Tongue (tissue), 2 donors: Measurements from ENCODE around the gene KCNQ1. TPM values are rescaled to one million over a fixed set of nuclear protein-coding genes. Genes with fewer than 3 reads are reported as not detected.
A peak's percentile ranks its signal among the peaks of the same experiment; 100 is the strongest.

ENCODE experiments used
- DNase-seq: peaks from one replicate; pipeline ENCODE4 v3.0.0-alpha.2; 2015
- total RNA-seq: library from RNA; depleted of rRNA; stranded (reverse); fragments of >200 nt; gene quantifications from one replicate; pipeline ENCODE4 v1.2.3, GENCODE V29; 2014

Gene KCNQ1
- total RNA-seq, 1 donor from 2014 or later: 2.6 TPM

DNA sequence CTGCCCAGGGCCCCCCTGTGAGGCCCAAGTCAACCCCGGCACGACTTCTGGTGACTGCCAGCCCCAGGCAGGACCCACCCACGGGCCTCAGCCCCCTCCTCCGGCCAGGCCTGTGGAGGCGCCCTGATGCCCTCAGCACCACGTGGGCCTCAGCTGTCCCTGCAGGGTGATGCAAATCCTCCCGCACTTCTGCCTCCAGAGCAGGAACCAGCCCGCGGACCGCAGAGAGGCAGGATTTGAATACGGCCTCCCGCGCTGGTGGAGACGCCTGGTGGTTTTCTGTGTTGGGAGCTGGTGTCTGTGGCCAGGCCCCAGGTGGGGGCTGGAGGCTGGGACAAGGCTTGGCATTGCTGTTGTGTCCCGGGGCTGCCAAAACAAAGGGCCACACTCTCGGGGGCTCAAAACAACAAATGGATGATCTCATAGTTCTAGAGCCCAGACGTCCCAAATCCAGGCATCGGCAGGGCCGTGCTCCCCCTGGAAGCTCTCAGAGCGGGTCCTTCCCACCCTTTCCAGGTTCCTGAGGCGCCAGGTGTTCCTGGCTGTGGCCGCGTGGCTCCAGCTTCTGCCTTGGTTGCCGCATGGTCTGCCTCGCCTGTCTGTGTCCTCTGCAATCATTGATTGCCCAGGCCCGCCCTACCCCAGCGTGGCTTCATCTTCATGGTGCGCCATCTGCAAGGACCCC lies 19.9 kb upstream of the KCNQ1 start:
- no peak for DNase-seq

DNA sequence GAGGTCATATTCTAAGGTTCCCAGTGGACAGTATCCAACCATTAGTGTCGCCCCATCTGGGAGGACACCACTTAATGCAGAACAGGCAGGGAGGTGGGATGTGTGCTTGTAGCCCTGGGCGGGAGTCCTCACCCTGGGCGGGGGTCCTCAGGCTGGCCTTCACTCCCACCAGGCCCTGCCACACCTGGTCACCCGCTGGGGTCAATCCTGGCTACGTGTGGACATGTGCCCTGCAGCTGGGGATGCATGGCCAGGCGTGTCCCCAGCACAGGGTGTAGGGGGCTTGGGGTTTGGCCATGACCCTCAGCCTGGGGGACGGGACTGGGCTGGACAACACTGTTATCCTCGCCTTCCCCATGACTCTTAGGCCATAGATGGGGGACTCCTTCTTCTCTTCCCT lies 19.3 kb upstream of the KCNQ1 start:
- DNase-seq: no peak

DNA sequence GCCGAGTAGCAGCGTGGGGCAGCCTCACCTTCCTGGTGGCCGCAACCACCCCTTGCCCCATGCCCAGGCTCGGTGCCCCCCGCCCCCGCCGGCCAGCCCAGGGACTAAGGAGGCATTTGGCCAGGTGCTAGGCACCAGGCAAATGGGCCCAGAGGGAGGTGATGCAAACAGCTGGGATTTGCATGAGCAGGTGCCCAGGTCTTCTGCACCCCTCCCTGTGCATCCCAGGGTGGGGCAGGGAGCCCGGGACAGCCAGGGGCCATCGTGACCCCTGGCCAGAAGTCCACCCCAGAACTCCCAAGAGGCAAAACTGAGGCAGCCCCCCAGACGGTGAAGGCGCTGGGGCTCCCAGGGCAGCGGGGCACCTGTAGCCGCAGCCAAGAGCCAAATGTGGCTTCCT lies 18.6 kb upstream of the KCNQ1 start:
- no peak for DNase-seq

DNA sequence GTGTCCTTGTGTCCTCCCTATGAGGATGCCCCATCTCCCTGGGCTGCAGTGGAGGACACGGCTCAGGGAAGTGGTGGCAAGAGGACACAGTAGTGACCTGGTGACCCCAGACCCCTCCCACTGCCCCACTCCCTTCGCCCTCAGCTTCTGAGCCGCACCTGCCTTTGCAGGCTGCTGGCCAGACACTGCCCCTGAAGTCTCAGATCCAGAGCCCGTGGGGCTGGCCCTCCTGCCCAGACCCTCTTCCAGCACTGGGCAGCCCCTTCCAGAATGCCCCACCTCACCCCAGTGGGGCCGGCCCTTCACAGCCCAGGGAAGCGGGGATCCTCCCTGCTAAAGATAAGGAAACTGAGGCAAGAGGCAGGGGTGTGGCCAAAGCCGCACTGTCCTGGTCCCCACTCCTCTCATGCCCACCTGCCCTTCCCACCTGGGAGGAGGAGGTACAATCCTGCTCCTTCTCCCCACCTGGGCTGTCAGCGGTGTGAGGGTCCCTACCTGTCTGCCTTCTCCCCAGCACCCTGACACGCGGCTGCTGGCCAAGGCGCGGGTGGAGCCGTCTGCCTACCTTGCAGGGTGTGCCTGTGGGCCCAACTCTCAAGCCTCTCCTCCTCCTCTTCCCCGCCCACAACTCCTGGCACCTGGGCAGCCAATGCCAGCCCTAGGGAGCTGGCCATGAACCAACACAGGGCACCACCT lies 17.8 kb upstream of the KCNQ1 start:
- no peak for DNase-seq

DNA sequence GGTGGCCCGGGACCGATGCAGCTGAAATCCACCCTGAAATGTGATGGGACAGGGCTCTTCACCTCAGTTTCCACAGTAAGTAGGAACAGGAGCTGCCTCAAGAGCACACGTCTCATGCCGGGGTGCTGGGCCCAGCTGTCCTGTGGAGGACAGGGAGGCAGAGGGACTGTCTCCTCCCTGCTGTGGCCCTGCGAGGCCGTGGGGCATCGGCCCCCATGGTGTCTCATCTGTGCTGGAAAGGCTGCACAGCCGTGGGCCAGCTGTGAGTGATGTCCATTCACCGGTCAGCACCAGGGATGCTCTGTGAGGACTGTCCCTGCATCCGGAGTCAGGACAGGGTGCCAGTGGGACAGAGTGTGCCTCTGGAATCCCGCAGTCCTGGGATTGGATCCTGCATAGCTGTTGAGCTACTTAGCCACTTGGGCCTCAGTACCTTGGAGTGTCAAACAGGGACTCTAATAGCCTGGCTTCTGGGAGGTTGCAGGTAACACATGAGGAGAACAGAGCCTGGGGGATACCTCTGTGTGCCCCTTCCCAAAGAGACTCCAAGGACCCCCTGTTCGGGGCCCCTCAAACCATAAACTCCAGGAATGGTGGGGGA lies 17.0 kb upstream of the KCNQ1 start:
- DNase-seq: no peak

DNA sequence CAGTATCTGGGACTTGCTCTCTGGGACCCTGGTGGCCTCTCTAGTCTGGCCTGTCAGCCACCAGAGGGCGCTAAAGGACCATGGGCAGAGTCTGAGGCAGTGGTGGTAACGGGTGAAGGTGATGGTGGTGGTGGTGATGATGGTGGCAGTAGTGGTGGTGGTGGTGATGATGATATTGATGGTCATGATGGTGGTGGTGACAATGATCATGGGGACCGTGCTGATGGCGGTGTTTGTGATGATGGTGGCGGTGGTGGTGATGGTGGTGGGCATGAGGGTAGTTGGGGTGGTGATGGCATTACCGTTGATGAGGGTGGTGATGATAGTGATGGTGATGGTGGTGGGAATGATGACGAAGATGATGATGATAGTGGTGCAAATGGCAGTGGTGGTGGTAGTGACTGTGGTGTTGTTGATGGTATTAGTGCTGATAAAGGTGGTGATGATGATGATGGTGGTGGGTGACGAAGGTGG lies 16.4 kb upstream of the KCNQ1 start:
- DNase-seq: peak; percentile 81

DNA sequence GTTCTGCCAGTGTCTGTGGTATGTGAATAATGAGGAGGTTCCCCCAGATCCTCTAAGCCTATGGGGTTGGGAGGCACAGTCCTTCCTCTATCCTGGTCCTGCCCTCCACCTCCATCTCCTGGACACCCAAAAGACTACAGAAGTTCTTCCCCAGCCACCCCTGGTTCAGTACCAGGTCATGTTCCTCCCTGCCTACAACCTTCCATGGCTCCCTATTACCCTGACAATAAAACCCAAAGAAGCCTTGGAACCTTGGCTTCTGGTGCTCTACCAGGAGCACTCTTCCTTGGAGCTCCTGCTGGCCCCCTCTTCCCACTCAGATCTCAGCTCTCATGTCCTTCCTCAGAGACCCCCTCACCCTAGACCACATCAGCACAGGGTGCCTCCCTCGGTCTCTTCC lies 13.4 kb upstream of the KCNQ1 start:
- DNase-seq: no peak

DNA sequence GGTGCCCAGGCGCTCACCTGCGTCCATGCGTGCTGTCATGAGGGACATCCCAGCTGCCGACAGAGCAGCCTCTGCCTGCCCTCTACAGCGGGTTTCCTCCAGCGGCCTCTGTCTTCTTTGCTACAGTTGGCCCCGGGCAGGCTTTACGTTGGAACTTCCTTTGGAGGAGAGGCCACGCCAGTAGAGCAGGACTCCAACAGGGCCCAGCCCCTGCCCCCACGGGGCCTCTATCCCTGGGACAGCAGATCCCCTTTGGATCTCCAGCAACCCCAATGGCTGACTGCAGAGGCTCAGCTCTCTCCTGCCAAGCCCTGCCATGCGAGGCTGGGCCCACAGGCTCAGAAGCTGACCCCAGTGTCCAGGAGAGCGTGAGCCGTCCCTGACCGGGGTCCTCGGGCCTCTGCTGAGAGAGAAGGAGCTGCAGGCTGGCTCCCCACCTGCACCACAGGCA lies 12.6 kb upstream of the KCNQ1 start:
- no peak for DNase-seq

DNA sequence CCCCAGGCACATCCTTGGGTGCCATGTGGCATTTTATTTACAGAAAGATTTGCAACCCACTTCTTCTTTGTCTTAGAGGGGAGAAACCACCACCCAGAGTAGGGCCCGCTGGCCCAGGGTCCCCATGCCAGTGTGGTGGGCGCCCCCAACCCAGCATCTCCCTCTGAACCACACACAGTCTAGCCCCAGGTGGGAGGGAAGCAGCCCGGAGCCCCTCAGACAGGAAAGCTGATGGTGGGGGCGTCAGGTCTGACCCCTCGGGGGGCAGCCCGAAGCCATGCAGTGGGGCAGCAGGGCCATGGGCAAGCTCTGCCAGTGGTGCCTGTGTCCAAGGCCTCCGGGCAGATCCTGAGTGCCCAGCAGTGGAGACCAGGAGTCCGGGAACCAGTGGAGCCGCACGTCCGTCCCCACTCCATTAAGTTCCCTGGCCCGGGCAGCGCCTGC lies 12.2 kb upstream of the KCNQ1 start:
- DNase-seq: no peak

DNA sequence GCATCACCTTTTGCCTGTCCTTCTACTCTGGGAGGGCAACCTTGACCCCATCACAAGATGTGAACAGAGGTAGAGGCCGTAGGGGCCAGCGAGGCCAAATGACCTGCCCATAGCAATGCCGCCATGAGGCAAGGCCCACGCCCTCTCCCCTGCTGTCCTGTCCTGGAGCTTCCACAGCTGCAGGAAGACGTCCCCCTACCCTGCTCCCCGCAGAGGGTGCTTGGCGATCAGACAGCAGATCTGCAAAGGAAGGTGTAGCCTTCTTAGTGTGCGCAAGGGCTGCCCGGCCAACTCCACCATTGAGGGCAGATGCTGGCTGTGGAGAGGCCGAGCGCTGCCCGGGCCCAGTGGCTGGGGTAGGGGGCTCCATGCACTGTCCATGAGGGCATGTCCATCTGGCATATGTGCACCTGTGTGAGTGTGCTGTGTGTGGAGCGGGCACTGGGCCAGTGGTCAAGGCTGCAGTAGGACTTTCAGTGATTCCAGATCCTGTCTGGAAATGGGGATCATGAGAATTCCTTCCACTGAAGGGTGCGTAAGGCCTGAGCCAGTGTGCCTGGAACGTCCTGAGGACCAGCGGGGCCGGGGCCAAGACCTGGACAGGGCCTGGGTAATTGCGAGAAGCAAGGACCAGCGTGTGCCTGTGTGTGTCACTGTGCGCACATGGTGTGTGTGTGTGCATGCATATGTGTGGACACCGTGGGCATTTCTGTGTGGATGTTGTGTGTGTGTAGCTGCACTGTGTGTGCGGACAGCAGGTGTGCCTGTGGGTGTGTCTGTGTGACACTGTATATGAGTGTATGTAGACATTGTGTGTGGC lies 11.5 kb upstream of the KCNQ1 start:
- DNase-seq: no peak

DNA sequence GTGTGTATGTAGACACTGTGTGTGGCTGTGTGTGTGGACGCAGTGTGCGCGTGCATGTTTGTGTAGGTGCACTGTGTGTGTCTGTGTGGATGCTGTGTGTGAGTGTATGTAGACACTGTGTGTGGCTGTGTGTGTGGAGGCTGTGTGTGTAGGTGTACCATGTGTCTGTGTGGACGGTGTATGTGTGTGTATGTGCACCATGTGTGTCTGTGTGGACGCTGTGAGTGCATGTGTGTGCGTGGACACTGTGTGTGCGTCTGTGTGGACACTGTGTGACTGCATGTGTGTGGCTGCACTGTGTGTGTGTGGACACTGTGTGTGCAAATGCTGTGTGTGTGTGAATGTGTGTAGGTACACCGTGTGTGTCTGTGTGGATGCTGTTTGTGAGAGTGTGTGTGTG lies 10.8 kb upstream of the KCNQ1 start:
- DNase-seq: no peak

DNA sequence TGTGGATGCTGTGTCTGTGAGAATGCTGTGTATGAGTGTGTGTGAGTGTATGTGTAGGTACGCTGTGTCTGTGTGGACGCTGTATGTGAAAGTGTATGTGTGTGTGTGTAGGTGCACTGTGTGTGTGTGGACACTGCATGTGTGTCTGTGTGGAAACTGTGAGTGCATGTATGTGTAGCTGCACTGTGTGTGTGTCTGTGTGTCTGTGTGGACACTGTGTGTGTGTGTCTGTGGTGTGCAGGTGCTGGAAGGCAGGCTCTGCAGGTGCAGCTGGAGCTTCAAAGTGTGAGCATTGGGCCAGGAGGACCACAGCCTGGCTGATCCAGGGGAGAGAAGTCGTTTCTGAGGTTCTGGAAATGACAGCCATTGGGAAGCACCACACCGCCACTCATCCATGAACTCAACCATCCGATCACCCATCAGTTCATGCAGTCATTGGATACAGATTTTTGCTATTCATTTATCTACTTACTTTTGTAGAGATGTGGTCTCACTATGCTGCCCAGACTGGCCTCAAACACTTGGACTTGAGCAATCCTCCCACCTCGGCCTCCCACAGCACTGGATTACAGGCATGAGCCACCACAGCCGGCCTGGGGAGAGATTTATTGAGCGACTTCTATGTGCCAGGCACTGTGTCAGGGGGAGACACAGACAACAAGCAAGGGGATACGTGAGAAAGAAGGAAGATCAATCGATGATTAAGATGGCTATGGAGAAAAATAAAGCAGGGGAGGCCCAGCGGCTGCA lies 10.1 kb upstream of the KCNQ1 start:
- no peak for DNase-seq

DNA sequence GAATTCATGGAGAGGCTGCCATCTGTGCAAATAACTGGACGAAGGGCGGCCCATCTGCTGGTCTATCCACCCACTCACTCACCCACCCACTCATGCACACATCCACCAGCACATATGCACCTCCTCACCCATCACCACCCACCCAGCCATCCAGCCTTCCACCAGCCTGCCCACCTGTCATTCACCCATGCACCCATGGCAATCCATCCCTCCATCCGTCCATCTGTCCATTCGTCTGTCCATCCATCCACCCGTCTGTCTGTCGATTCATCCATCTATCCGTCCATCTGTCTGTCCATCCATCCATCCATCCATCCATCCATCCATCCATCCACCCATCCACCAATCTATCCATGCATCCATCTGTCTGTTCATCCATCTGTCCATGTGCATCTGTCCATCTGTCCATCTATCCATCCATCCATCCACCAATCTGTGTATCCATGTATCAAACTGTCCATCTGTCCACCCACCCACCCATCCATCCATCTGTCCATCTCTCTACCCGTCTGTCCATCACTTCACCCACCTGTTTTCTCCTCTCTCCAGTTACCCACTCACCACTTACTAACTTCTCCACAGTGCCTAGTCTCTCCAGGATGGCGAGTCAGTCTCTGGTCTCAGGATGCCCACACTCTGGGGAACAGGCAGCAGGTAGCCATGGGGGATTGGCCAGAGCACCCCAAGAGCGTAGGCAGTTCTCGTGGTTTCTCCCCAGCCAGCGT lies 9.4 kb upstream of the KCNQ1 start:
- DNase-seq: no peak

DNA sequence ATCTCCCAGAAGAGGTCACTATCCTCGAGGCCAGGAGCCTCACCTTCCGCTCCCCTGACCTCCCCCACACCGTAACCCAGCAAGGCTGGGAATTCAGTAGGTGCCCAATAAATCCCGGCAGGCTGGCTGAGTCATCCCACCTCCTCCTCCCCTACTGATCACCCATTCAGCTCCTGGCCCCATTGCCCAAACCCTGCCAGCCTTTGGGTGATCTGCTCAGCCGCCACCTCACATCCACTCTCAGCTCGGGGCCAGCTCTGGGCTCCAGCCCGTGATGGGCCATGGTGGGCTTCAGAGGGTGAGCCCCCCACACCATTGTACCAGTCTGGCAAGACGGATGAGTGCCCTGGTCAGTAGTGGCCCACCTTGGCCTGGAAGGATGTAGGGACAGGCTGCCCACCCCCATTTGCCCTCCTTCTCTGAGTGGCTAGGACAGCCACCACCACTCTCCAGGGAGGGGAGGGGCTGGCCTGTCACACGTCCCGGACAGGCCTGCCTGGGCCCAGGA lies 8.7 kb upstream of the KCNQ1 start:
- no peak for DNase-seq

DNA sequence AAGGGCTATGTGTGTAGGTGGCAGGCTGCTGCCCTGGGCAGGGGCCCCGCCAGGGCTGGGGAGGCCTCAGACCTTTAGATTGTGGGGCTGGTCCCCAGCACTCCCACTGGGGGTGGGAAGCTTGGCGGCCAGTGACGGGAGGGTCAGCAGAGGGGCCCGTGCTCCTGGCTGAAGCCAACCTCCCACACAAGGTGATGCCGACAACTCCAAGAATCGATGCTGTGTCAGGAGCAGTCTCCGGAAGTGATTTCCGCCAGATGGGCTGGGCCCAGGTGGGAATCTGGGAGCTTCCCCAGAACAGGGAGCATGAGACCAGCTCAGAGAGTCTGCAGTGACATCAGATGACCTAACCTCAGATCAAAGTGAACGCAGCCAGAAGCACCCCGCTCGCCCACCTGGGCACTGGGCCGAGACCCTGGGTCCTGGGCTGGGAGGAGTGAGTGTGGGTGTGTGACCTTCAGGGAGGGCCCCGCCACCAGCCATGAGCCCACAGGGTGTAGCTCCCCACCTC lies 8.2 kb upstream of the KCNQ1 start:
- no peak for DNase-seq

DNA sequence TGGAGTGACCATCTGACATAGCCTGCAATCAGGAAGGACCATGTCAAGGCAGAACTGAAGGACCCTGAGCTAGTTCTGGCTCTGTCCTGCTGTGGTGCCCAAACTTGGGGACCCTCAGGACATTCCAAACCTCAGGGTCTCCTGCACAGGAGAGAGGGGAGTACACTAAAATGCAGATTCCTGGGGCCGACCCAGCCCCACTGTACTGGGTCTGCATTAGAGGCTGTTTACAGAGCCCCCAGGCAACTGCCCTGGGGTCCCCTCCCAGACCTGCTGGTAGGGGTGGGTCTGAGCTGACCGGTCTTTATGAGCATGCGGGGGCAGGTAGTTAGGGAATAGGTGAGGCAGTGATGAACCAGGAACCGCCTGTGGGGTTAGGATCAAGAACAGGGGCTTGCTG lies 7.3 kb upstream of the KCNQ1 start:
- DNase-seq: no peak

DNA sequence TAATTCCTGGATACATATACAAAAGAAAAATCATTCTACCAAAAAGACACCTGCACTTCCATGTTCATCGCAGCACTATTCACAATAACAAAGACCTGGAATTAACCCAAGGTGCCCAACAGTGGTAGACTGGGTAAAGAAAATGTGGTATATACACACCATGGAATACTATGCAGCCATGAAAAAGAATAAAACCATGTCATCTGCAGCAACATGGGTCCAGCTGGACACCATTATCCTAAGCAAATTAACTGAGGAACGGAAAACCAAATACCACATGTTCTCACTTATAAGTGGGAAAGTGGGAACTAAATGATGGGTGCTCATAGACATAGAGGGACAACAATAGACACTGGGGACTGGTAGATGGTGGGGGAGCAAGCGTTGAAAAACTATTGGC lies 5.0 kb upstream of the KCNQ1 start:
- DNase-seq: no peak

DNA sequence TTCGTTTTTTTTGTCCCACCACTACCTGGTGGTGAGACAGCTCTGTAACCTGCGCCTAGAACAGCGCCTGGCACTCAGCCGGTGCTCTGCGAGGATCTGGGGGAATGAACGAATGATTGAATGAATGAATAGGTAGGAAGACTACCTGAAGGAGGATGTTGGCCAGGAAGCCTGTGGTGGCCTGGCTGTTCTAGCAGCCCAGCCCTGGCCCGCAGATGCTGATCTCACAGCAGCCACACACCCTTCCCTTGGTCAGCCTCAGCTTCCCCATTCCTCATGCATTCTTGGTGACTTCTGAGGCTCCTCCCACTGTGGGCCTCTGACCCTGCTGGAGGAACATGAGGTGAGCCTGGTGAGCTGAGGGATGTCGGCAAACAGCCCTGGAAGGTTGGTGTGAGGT lies 4.2 kb upstream of the KCNQ1 start:
- no peak for DNase-seq

DNA sequence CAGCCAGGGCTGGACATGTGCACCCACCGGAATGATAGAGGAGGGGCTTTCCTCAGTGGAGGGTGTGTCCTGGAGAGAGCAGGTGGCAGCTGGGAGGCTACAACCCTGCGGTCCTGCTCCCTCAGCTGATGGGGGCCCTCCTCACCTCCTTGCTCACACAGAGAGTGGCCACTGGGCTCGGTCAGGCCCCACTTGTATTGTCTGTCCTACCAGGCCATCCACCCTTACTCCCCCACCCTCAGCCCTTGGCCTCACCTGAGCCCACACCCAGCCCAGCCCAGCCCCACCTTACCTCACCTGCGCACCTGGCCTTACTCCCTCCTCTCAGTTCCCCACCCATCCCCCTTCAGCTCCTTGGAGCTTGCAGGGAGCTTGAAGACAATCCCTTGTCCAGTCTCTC lies 3.6 kb upstream of the KCNQ1 start:
- DNase-seq: no peak

DNA sequence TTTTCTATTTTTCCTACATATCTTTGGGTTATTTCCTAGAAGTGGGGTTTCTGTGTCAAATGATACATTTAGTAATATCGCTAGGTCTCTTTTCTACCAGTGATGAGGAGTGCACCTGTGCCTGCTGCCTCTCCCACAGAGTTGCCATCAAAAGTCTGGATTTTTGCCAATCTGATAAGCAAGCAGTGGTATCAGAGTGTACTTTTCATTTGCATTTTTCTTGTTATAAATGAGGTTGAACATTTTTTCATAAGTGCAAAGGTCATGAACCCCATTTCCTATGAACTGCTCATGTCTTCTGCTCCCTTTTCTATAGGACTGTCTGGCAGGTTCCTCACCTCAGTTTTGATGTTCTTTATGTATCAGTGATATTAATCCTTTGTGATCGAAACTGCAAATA lies 2.2 kb upstream of the KCNQ1 start:
- no peak for DNase-seq

DNA sequence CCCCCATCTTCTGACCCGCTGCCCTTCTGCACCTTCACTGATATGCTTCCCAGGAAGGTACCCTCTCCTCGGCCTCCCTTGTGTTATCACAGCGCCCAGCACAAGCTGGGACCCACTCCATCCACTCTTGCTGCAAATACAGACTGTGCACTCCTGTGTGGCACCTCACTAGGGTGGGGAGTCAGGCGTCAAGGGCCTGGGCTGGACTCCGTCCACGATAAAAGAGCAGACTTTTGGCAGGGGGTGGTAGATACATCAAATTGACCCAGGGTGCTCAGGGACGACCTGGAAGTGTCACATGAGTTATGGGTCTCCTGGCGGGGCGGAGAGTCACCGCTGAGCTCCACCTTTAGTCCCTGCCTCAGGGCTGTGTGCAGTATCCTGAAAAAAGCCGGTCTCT lies 1.4 kb upstream of the KCNQ1 start:
- no peak for DNase-seq
